MM.1S (cell line): ENCODE data around the gene PRPF6.

Experiments used
- DNase-seq: peaks from one replicate; pipeline ENCODE4 v3.0.0-alpha.2; 2015
- H2AFZ ChIP-seq: fragments of 300-600 bp; sonication (generic); 2 replicates; pipeline ENCODE4 v1.6.0; 2016; ENCODE audit warnings: antibody characterized with exemption, low read length
- H3F3A ChIP-seq: fragments of 300-600 bp; sonication (generic); 2 replicates; pipeline ENCODE4 v1.6.1; 2016; ENCODE audit warnings: mild to moderate bottlenecking, antibody characterized with exemption, low read length, moderate library complexity, mixed read lengths; ENCODE audit not compliant: insufficient read depth
- H3K27ac ChIP-seq: fragments of 300-600 bp; sonication (generic); 2 replicates; pipeline ENCODE4 v1.5.1; 2016; ENCODE audit warnings: mild to moderate bottlenecking, low read length
- H3K27me3 ChIP-seq: fragments of 300-600 bp; sonication (generic); replicated peaks from 2 replicates; pipeline ENCODE4 v1.6.0; 2016; ENCODE audit warnings: low read length; ENCODE audit not compliant: insufficient read depth
- H3K36me3 ChIP-seq: fragments of 300-600 bp; sonication (generic); replicated peaks from 2 replicates; pipeline ENCODE4 v1.6.1; 2016; ENCODE audit warnings: mild to moderate bottlenecking, low read length, mixed read lengths; ENCODE audit not compliant: insufficient read depth
- H3K4me1 ChIP-seq: fragments of 300-600 bp; sonication (generic); 2 replicates; pipeline ENCODE4 v1.6.1; 2016; ENCODE audit warnings: low read length, mixed read lengths
- H3K4me2 ChIP-seq: fragments of 300-600 bp; sonication (generic); 2 replicates; pipeline ENCODE4 v1.6.0; 2016; ENCODE audit warnings: low read depth, low read length
- H3K4me3 ChIP-seq: fragments of 300-600 bp; sonication (generic); 2 replicates; pipeline ENCODE4 v1.5.1; 2016; ENCODE audit warnings: low read length, mixed read lengths
- H3K79me2 ChIP-seq: fragments of 300-600 bp; sonication (generic); 2 replicates; pipeline ENCODE4 v1.6.1; 2016; ENCODE audit warnings: mixed run types, low read length, mixed read lengths
- H3K9ac ChIP-seq: fragments of 300-600 bp; sonication (generic); 2 replicates; pipeline ENCODE4 v1.6.1; 2016; ENCODE audit warnings: low read length, mixed read lengths
- H3K9me2 ChIP-seq: fragments of 300-600 bp; sonication (generic); replicated peaks from 2 replicates; pipeline ENCODE4 v1.6.1; 2016; ENCODE audit warnings: mild to moderate bottlenecking, low read length, mixed read lengths; ENCODE audit not compliant: insufficient read depth
- H3K9me3 ChIP-seq: fragments of 300-600 bp; sonication (generic); replicated peaks from 2 replicates; pipeline ENCODE4 v1.6.1; 2016; ENCODE audit warnings: mild to moderate bottlenecking, low read length, mixed read lengths; ENCODE audit not compliant: insufficient read depth
- H4K20me1 ChIP-seq: fragments of 300-600 bp; sonication (generic); 2 replicates; pipeline ENCODE4 v1.6.1; 2016; ENCODE audit warnings: mild to moderate bottlenecking, low read length, moderate library complexity, mixed read lengths; ENCODE audit not compliant: insufficient read depth
- EZH2 ChIP-seq: fragments of 300-600 bp; sonication (generic); optimal IDR thresholded peaks from 2 replicates; pipeline ENCODE3; 2017; ENCODE audit warnings: low read depth, mild to moderate bottlenecking, antibody characterized with exemption, low read length, mixed read lengths
- EZH2phosphoT487 ChIP-seq: fragments of 300-600 bp; sonication (generic); IDR thresholded peaks from 2 replicates; pipeline ENCODE4 v1.6.1; 2018; ENCODE audit warnings: antibody characterized with exemption, low read length
- TF ChIP-seq, protein P1 (sequence below): fragments of 300-600 bp; sonication (generic); IDR thresholded peaks from 2 replicates; pipeline ENCODE4 v1.5.1; 2016; ENCODE audit warnings: antibody characterized with exemption, low read length, mixed read lengths

PRPF6 gene

GRCh38 chr20:64025826-64026412, 45.0 kb downstream of the PRPF6 start:
- Histone ChIP-seq H3K27me3 (no peaks in the 10 kb centered on the region), H3K4me1 (no peaks in the 10 kb centered on the region), H3K9me3 (no peaks in the 10 kb centered on the region), H3K27ac (no peak overlapping the region), H3K79me2 (no peaks in the 10 kb centered on the region), H3F3A (no peaks in the 10 kb centered on the region), H3K4me3 (no peak overlapping the region), H3K9me2 (no peaks in the 10 kb centered on the region), H3K4me2 (no peak overlapping the region), H2AFZ (no peak overlapping the region), H3K9ac (no peak overlapping the region), H3K36me3 (no peaks in the 10 kb centered on the region), H4K20me1 (no peaks in the 10 kb centered on the region)
- no peak for DNase-seq
- TF ChIP-seq, protein P1, sequence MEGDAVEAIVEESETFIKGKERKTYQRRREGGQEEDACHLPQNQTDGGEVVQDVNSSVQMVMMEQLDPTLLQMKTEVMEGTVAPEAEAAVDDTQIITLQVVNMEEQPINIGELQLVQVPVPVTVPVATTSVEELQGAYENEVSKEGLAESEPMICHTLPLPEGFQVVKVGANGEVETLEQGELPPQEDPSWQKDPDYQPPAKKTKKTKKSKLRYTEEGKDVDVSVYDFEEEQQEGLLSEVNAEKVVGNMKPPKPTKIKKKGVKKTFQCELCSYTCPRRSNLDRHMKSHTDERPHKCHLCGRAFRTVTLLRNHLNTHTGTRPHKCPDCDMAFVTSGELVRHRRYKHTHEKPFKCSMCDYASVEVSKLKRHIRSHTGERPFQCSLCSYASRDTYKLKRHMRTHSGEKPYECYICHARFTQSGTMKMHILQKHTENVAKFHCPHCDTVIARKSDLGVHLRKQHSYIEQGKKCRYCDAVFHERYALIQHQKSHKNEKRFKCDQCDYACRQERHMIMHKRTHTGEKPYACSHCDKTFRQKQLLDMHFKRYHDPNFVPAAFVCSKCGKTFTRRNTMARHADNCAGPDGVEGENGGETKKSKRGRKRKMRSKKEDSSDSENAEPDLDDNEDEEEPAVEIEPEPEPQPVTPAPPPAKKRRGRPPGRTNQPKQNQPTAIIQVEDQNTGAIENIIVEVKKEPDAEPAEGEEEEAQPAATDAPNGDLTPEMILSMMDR, result no peak
- TF ChIP-seq EZH2, result no peak
- TF ChIP-seq EZH2phosphoT487, result no peak

DNA sequence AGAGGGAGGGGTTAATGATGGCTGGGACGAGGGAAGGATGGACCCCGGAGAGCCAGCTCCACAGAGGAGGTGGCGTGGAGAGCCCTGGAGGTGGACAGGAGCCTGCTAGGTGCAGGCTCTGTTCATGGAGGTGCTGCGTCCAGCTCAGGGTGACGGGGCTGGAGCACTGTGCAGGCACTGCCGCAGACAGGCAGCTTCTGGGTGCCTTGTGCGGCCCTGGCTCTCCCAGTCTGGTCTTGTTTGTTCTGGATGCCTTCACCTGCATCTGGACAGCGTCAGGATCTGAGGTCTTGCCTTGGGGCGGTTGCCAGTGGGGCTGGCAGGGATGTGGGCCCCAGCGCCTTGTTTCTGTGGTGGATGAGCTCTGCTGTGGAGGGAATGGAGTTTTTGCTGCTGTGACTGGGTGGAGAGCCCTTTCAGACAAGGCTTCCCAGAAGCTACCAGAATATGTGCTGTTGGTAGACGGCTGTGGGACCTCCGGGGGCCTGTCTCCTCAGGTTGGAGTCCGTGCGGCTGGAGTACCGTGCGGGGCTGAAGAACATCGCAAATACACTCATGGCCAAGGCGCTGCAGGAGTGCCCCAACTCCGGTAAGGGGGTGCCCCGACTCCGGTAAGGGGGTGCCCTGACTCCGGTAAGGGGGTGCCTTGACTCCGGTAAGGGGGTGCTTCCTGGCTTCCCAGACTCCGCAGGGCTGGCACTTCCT, 47.2 kb downstream of the PRPF6 start:
- H3K27ac ChIP-seq, result no peak overlapping the region
- H3K4me3 ChIP-seq, result no peak overlapping the region
- H3K9me2 ChIP-seq, result no peaks in the 10 kb centered on the region
- no peak overlapping the region for H3K9ac ChIP-seq
- no peaks in the 10 kb centered on the region for H3K27me3 ChIP-seq
- no peaks in the 10 kb centered on the region for H3K9me3 ChIP-seq
- H3K4me1 ChIP-seq, result no peaks in the 10 kb centered on the region
- TF ChIP-seq, protein P1, result no peak
- no peak for TF ChIP-seq EZH2
- no peak for TF ChIP-seq EZH2phosphoT487
- H3F3A ChIP-seq, result no peaks in the 10 kb centered on the region
- H3K36me3 ChIP-seq, result no peaks in the 10 kb centered on the region
- H4K20me1 ChIP-seq, result no peaks in the 10 kb centered on the region
- no peak overlapping the region for H3K4me2 ChIP-seq
- no peak for DNase-seq
- H3K79me2 ChIP-seq, result no peaks in the 10 kb centered on the region
- no peak overlapping the region for H2AFZ ChIP-seq

- no peaks in the 10 kb centered on the region for H3K79me2 ChIP-seq
- H3K27me3 ChIP-seq, result no peaks in the 10 kb centered on the region
- H4K20me1 ChIP-seq, result no peaks in the 10 kb centered on the region
- no peak overlapping the region for H3K27ac ChIP-seq
- H3K36me3 ChIP-seq, result no peaks in the 10 kb centered on the region
- H3F3A ChIP-seq, result no peaks in the 10 kb centered on the region
- H3K9me2 ChIP-seq, result no peaks in the 10 kb centered on the region
- H3K9ac ChIP-seq, result no peak overlapping the region
- DNase-seq, result no peak
- H3K9me3 ChIP-seq, result no peaks in the 10 kb centered on the region
- H3K4me1 ChIP-seq, result no peaks in the 10 kb centered on the region
- H3K4me3 ChIP-seq, result no peak overlapping the region
- TF ChIP-seq EZH2phosphoT487 (no peak), EZH2 (no peak)
- TF ChIP-seq, protein P1, result no peak
- H2AFZ ChIP-seq, result no peak overlapping the region
- no peak overlapping the region for H3K4me2 ChIP-seq
Measured at GRCh38 chr20:64029293-64030117, 48.6 kb downstream of the PRPF6 start.
